ENCODE results near the gene FTO.
A peak's percentile ranks its signal among the peaks of the same experiment; 100 is the strongest.

The FTO gene

DNA sequence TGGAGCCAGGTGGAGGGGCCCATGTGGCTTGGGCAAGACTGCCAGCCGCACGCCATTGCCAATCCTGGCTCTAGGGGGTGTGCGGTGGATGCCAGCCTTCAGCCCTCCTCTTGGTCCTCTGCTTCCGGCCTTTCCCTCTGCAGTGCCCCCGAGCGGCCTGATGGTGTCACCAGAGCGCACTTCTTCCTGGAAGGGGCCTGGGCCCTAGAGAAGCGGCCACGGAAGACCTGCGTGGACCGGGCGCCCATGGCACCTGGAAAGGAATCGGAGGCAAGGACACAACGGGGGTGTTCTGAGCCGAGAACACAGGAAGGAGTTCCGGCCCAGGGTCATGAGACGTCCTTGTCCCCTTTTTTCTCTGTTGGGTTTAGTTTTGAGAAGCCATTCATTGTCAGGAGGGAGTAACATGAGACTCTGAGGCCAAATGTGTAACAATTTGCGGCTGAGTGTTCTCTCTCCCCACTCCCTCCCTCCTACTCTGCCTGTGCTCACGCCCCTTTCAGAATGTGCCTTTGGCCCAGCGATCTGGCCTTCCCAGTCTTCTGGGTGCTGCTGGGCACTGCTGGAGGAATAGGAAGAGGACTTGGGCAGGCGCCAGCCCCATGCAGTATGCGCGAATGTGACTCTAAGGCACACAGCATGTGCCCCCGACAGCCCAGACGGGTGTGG, 489.8 kb downstream of the FTO start:
- peak; percentile 54 for DNase-seq

- DNase-seq, result no peak
Measured at GRCh38 chr16:54194334-54194743, 490.4 kb downstream of the FTO start.

DNA sequence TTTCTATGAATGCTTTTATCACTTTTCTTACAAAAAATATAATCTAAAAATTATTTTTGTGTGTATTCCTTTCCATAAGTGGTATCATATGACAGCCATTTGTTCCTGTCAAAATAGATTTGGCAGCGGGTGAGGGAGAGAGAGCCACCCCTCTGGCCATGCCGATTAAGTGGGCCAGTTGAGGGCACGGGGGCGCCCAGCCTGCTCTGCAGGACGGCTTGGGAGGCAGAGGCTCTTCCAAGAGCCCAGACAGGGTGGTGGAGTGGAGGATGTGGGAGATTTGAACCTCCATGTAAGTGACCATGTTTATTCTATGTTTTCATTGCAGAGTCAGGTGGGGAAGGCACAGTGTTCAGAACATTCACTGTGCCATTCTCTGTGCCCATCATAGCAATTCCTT, 493.8 kb downstream of the FTO start:
- DNase-seq, result no peak

- DNase-seq, result no peak
Measured at GRCh38 chr16:54199487-54200160, 495.7 kb downstream of the FTO start.

DNA sequence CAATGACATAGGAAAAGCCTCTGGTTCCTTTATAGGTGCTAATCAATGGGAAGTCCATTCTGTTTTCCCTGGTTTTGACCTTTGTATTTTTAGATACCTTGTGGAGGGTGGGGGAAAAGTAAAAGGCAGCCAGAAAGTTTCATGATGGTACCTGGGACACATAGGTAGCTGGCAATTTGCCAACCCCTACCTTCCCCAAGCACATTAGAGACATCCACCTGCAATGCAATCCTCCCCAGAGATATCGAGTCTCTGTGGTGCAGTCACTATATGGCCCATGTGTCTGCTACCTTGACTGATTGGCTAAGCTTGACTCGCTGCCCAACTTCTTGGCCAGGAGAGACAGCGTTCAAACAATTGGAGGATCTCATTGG, 496.2 kb downstream of the FTO start:
- no peak for DNase-seq

GRCh38 chr16:54200720-54201119, 496.8 kb downstream of the FTO start:
- DNase-seq, result no peak

DNA sequence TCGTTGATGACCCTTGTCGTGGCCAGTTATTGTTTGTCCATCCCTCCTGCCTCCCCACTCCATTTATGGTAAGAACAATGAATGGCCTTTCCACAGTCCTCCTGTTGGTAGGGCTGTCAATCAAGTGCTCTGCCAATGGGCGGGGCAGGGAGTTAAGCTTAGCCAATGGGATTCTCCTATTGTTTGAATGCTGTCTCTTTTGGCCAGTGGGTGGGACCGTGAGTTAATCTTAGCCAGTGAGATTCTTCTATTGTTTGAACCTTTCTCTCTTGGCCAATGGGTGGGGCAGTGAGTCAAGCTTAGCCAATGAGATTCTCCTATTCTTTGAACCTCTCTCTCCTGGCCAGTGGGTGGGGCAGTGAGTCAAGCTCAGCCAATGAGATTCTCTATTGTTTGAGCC, 497.2 kb downstream of the FTO start:
- DNase-seq, result no peak
